Stomach smooth muscle (tissue), 2 donors: ENCODE measurements around the gene RUNX1.

Experiments
- H3K27ac ChIP-seq: one replicate; pipeline ENCODE4 v1.7.0; 2013; ENCODE audit warnings: mild to moderate bottlenecking, low read length, inconsistent platforms
- H3K27me3 ChIP-seq, 2 donors: one replicate each; pipeline ENCODE4 v1.7.0; 2013; ENCODE audit warnings: low read length in 2 of 2; ENCODE audit not compliant: insufficient read depth in 2 of 2, control insufficient read depth in 1 of 2
- H3K36me3 ChIP-seq, 2 donors: one replicate each; pipeline ENCODE4 v1.7.0; 2013; ENCODE audit warnings: low read length in 2 of 2; ENCODE audit not compliant: control insufficient read depth in 2 of 2, insufficient read depth in 2 of 2
- H3K4me1 ChIP-seq: one replicate; pipeline ENCODE4 v1.7.0; 2013; ENCODE audit warnings: low read length; ENCODE audit not compliant: control insufficient read depth, insufficient read depth
- H3K4me3 ChIP-seq, 2 donors: one replicate each; pipeline ENCODE4 v1.7.0; 2013; ENCODE audit warnings: low read length in 2 of 2
- H3K9ac ChIP-seq, 2 donors: one replicate each; pipeline ENCODE4 v1.7.0; 2013; ENCODE audit warnings: low read length in 2 of 2, mild to moderate bottlenecking in 1 of 2
- H3K9me3 ChIP-seq, 2 donors: one replicate each; pipeline ENCODE4 v1.7.0; 2013; ENCODE audit warnings: low read length in 2 of 2; ENCODE audit not compliant: control insufficient read depth in 2 of 2
- donor health status: healthy.
- donor health status: Pancreatic carcinoma.

The RUNX1 gene

GRCh38 chr21:35026153-35026500 is 23.0 kb downstream of the RUNX1 start:
- Histone ChIP-seq H3K9ac (no peak overlapping the region), H3K4me1 (peaks cover 7% of the 10 kb centered on the region), H3K27me3 (peaks cover 0 to 2% of the 10 kb centered on the region in 2 donors), H3K27ac (no peak overlapping the region), H3K9me3 (no peaks in the 10 kb centered on the region), H3K4me3 (no peak overlapping the region), H3K36me3 (no peaks in the 10 kb centered on the region)

DNA sequence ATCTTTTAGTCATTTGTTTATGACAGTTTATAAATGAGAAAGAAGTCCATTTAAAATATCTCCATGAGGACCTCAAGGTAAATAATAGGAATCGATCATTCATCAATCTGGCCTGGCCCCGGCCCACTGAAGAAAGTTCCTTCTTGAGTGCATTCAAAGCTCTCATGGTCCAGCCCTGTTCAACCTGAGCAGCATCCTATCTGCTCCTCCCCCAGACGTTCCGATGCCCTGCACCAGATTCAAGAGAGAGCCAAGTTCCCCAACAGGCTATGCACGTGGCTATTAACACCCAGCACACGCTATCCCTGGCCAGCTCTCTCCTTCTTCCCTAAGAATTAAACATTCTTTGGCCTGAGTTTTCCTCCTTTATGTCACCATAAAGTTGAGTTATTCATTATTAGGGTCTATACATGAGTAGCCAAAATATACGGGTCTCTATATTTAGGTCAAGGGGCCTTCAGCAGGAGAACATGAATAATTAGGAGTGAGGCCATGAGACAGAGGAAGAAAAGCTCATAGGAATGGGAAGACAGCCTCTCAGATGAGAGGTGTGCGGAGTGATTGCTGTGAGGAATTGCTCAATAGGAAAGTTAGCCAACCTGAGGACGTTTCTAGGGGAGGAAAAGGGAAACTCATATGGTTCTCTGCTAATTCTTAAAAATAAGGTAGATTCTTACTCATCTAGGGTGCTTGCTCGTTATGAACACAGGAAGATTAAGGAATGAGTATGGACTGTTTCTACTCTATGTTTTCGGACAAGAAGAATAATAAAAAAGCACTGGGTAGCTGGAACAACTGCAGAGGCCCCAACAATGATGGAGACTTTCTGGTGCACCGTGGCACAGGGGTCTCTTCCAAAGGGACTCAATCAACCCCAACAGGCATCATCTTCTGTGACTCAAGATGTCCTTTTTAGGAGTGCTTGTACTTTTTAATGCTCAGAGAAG is 23.6 kb downstream of the RUNX1 start:
- Histone ChIP-seq H3K27ac (no peak overlapping the region), H3K9ac (no peak overlapping the region)

GRCh38 chr21:35024513-35024912 is 24.6 kb downstream of the RUNX1 start:
- H3K4me1 ChIP-seq: peaks cover 7% of the 10 kb centered on the region
- H3K27me3 ChIP-seq: peaks cover 0 to 2% of the 10 kb centered on the region in 2 donors

More for the DNA sequence above, 23.6 kb downstream of the RUNX1 start:
- no peak overlapping the region for H3K4me3 ChIP-seq
- peaks cover 0 to 2% of the 10 kb centered on the region in 2 donors for H3K27me3 ChIP-seq
- peaks cover 7% of the 10 kb centered on the region for H3K4me1 ChIP-seq
- no peaks in the 10 kb centered on the region for H3K36me3 ChIP-seq
- no peaks in the 10 kb centered on the region for H3K9me3 ChIP-seq

GRCh38 chr21:35024071-35024420 is 25.1 kb downstream of the RUNX1 start:
- Histone ChIP-seq H3K9ac (no peak overlapping the region), H3K4me3 (no peak overlapping the region), H3K27me3 (no peaks in the 10 kb centered on the region), H3K27ac (no peak overlapping the region), H3K9me3 (no peaks in the 10 kb centered on the region), H3K36me3 (no peaks in the 10 kb centered on the region), H3K4me1 (peaks cover 7% of the 10 kb centered on the region)

More at GRCh38 chr21:35024513-35024912, 24.6 kb downstream of the RUNX1 start:
- no peaks in the 10 kb centered on the region for H3K9me3 ChIP-seq
- no peak overlapping the region for H3K4me3 ChIP-seq
- no peak overlapping the region for H3K9ac ChIP-seq
- H3K27ac ChIP-seq: no peak overlapping the region
- H3K36me3 ChIP-seq: no peaks in the 10 kb centered on the region

DNA sequence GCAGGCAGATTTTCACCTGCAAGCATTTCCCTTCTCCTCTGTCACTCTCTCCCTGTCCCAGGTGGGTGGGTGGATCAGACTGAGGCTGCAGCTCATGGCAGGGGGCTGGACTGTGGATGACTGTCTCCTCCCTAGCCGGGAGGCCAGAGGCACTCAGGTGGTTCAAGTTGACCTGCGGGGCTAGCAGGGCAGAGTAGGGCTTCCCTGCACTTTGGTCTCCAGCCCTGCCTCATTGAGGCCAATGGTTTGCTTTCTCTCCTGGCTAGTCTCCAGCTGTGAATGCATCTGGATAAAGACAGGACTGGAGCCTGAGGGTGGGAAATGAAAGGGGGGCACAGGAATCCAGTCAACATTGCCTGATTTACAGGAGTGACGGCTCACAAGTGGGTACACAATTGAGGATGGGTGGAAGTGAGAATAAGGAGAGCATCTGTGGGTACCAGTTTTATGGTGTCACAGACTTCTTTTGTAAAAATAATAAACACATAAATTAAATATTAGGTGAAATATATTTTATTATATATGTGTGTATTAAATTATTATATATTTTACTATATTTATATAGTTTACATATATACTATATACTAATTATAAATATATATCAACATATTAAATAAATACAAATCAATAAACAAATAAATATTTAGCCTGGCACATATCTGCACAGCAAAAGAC is 25.6 kb downstream of the RUNX1 start:
- H3K27me3 ChIP-seq: no peaks in the 10 kb centered on the region
- no peak overlapping the region for H3K4me3 ChIP-seq
- H3K9ac ChIP-seq: no peak overlapping the region
- peaks cover 7% of the 10 kb centered on the region for H3K4me1 ChIP-seq
- H3K27ac ChIP-seq: no peak overlapping the region
- no peaks in the 10 kb centered on the region for H3K9me3 ChIP-seq
- H3K36me3 ChIP-seq: no peaks in the 10 kb centered on the region

DNA sequence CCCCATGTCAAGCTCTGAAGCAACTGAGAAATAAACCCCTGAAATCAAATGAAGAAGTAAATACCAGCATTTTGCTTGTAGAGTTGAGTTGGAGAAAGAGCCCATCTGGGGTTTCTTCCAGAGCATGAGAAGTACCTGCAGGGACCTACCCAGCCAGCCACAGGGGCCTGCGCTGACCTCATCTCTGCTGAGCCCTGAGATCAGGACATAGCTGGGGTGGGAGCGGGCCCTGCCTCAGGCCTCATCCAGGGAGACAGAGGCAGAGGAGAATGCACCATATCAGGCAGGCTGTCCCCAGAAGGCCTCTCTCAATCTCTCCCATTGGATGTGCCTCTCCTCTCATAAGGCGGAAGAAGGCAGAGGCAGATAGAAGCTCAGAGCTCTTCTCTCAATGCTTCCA is 27.6 kb downstream of the RUNX1 start:
- peaks cover 6% of the 10 kb centered on the region for H3K4me1 ChIP-seq
- H3K9ac ChIP-seq: no peak overlapping the region
- no peak overlapping the region for H3K4me3 ChIP-seq
- no peak overlapping the region for H3K27ac ChIP-seq
- no peaks in the 10 kb centered on the region for H3K9me3 ChIP-seq
- no peaks in the 10 kb centered on the region for H3K36me3 ChIP-seq
- H3K27me3 ChIP-seq: no peaks in the 10 kb centered on the region

DNA sequence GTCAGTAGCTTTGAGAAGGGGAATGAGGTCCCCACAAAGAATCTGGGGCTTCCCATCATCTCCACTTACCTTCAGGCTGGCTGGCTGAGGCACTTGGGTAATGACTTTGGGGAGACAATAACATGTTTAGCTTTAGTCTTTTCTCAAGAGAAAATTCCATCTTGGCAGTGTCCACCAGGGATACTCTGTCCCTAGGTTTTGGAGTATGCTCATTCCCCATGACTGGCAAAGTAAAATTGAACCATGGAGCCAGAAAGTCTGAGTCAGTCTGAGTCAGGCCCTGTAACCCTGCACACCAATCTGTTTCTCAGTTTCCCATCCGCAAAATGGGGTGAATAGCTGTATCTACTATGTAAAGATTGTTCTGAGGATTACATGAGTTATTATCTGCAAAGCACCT is 28.2 kb downstream of the RUNX1 start:
- Histone ChIP-seq H3K27ac (no peak overlapping the region), H3K27me3 (no peaks in the 10 kb centered on the region), H3K9ac (no peak overlapping the region), H3K4me1 (peaks cover 5% of the 10 kb centered on the region), H3K36me3 (no peaks in the 10 kb centered on the region), H3K4me3 (no peak overlapping the region), H3K9me3 (no peaks in the 10 kb centered on the region)

GRCh38 chr21:35020436-35020835 is 28.7 kb downstream of the RUNX1 start:
- Histone ChIP-seq H3K4me1 (peaks cover 5% of the 10 kb centered on the region), H3K9me3 (no peaks in the 10 kb centered on the region), H3K27me3 (no peaks in the 10 kb centered on the region), H3K9ac (no peak overlapping the region), H3K27ac (no peak overlapping the region), H3K4me3 (no peak overlapping the region), H3K36me3 (no peaks in the 10 kb centered on the region)

DNA sequence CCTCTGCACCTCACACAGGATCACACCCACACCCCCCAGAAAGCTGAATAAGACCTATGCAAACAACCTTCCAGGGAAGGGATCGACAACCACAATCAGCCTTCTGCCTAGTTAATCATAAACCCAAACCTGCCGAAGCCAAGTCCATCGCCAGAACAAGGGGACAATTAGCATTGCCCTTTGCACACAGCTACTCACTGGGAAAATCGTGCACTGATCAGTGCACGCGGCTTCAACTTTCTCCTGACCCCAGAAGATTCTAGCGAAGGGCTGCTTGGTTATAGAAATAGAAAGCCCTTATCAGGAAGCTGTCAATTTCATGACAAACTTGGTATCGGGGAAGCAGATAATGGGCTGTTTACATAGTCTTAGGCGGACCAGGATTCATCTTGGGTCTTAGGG is 29.5 kb downstream of the RUNX1 start:
- Histone ChIP-seq H3K9ac (no peak overlapping the region), H3K4me3 (no peak overlapping the region), H3K27ac (no peak overlapping the region), H3K4me1 (peaks cover 5% of the 10 kb centered on the region), H3K27me3 (no peaks in the 10 kb centered on the region), H3K9me3 (no peaks in the 10 kb centered on the region), H3K36me3 (no peaks in the 10 kb centered on the region)

GRCh38 chr21:35017256-35017655 is 31.8 kb downstream of the RUNX1 start:
- no peaks in the 10 kb centered on the region for H3K36me3 ChIP-seq
- H3K9ac ChIP-seq: no peak overlapping the region
- H3K9me3 ChIP-seq: no peaks in the 10 kb centered on the region
- H3K27ac ChIP-seq: no peak overlapping the region
- H3K27me3 ChIP-seq: no peaks in the 10 kb centered on the region
- peaks cover 5% of the 10 kb centered on the region for H3K4me1 ChIP-seq
- H3K4me3 ChIP-seq: no peak overlapping the region
